NCI-H226 (cell line): ENCODE measurements around the gene PLPPR2.
"Not testable (repeated sequence)": the region's sequence is repeated elsewhere in the genome, so short reads cannot be mapped to it uniquely, and the experiment has no call there.

Experiments used
- DNase-seq: peaks from one replicate; pipeline ENCODE4 v3.0.0-alpha.2; 2015

The PLPPR2 gene

GRCh38 chr19:11404588-11405222 is 49.5 kb downstream of the PLPPR2 start:
- no peak for DNase-seq

- DNase-seq = no peak
These were observed 50.8 kb downstream of the PLPPR2 start for GRCh38 chr19:11405846-11406643.

GRCh38 chr19:11406703-11407236 is 51.5 kb downstream of the PLPPR2 start:
- not testable (repeated sequence) for DNase-seq

- DNase-seq = no peak
These were observed 53.4 kb downstream of the PLPPR2 start for GRCh38 chr19:11408591-11408990.

GRCh38 chr19:11410682-11411081 is 55.5 kb downstream of the PLPPR2 start:
- no peak for DNase-seq

- no peak for DNase-seq
These were observed 59.3 kb downstream of the PLPPR2 start for GRCh38 chr19:11414544-11414943.
